ENCODE results near the gene MORC1.

MORC1 gene

DNA sequence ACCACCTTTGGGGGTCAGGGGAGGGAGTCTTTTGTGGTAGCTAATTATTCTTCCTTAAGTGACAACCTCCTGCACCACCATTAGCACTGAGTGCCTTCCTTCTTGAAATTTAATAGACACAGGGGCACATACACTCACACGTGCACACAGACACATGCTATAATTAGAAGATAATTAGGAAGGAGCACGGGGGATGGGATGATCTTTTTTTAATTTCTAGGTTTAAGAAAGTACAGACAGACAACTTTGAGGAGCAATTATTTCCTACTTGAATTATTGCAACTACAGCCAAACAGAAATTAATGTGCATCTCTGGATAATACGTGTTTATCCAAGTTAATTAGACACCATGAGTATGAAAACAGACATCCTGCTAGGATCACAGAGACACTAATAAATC, 119.5 kb downstream of the MORC1 start:
- peak overlapping the region in 1 of 3 experiments; percentile 19 for H3K27ac Mint-ChIP-seq

DNA sequence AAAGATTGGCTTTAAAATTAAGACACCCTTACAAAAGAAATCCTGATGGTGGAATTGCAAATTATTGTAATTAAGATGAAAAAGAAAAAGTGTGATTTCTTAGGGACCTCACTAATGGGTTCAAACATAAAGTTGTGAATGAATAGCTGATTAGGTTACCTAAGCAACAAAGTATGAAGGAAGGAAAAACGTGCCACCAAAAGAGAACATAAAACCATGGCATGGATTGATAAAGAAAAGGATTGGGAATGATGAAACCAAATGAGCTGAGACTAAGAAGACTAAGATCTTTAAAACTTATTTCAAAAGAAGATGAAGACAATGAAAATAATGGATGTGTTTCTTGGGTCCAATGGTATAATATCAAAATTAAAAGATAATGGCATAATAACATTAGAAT, 132.1 kb downstream of the MORC1 start:
- H3K36me3 Mint-ChIP-seq (ENCODE audit: low read depth), result no peaks in the 10 kb centered on the region
- H3K27me3 Mint-ChIP-seq (ENCODE audit: low read depth), result no peaks in the 10 kb centered on the region
- H3K4me3 Mint-ChIP-seq, result no peak overlapping the region
- peaks cover 4% of the 10 kb centered on the region for H3K9me3 Mint-ChIP-seq
- H3K4me1 Mint-ChIP-seq, result no peaks in the 10 kb centered on the region
- TF ChIP-seq CTCF (IDR thresholded peaks at IDR 0.05; ENCODE audit: unreplicated experiment in 3 of 3), result no peak
- no peak overlapping the region for H3K27ac Mint-ChIP-seq

More for the DNA sequence above, 119.5 kb downstream of the MORC1 start:
- Mint-ChIP-seq H3K27me3 (ENCODE audit: low read depth) (no peaks in the 10 kb centered on the region), H3K4me1 (no peaks in the 10 kb centered on the region), H3K4me3 (no peak overlapping the region), H3K9me3 (no peaks in the 10 kb centered on the region), H3K36me3 (ENCODE audit: low read depth) (no peaks in the 10 kb centered on the region)
- TF ChIP-seq CTCF (IDR thresholded peaks at IDR 0.05; ENCODE audit: unreplicated experiment in 3 of 3), result no peak

GRCh38 chr3:108983051-108983450, 134.9 kb downstream of the MORC1 start:
- H3K4me3 Mint-ChIP-seq, result no peak overlapping the region
- no peak for TF ChIP-seq CTCF (IDR thresholded peaks at IDR 0.05; ENCODE audit: unreplicated experiment in 3 of 3)
- H3K27me3 Mint-ChIP-seq (ENCODE audit: low read depth), result no peaks in the 10 kb centered on the region
- H3K36me3 Mint-ChIP-seq (ENCODE audit: low read depth), result no peaks in the 10 kb centered on the region
- H3K9me3 Mint-ChIP-seq, result no peaks in the 10 kb centered on the region
- H3K27ac Mint-ChIP-seq, result no peak overlapping the region
- H3K4me1 Mint-ChIP-seq, result no peaks in the 10 kb centered on the region

GRCh38 chr3:108976058-108976457, 141.9 kb downstream of the MORC1 start:
- no peak overlapping the region for H3K27ac Mint-ChIP-seq
- H3K27me3 Mint-ChIP-seq (ENCODE audit: low read depth), result no peaks in the 10 kb centered on the region
- no peak overlapping the region for H3K4me3 Mint-ChIP-seq
- TF ChIP-seq CTCF (IDR thresholded peaks at IDR 0.05; ENCODE audit: unreplicated experiment in 3 of 3), result no peak
- H3K9me3 Mint-ChIP-seq, result no peaks in the 10 kb centered on the region
- no peaks in the 10 kb centered on the region for H3K36me3 Mint-ChIP-seq (ENCODE audit: low read depth)
- no peaks in the 10 kb centered on the region for H3K4me1 Mint-ChIP-seq

DNA sequence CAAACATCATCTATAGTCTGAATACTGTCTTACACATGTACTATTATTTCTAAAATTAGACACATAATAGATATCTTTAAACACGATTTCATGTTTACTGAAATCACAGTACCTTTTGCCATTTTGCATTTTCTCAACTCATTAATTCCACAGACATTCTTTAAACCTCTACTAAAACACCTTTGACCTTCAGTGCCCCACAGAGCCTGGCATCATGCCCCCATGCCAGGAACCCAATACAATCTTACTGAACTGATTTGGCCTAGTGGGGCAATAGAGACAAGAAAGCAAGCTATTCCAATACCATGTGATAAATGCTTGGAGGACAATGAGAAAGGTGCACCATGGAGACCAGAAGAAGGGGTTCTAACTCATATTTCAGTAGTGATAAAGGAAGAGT, 144.9 kb downstream of the MORC1 start:
- H3K4me1 Mint-ChIP-seq, result peaks cover 3% of the 10 kb centered on the region
- no peaks in the 10 kb centered on the region for H3K27me3 Mint-ChIP-seq (ENCODE audit: low read depth)
- H3K27ac Mint-ChIP-seq, result no peak overlapping the region
- no peak for TF ChIP-seq CTCF (IDR thresholded peaks at IDR 0.05; ENCODE audit: unreplicated experiment in 3 of 3)
- H3K4me3 Mint-ChIP-seq, result no peak overlapping the region
- no peaks in the 10 kb centered on the region for H3K36me3 Mint-ChIP-seq (ENCODE audit: low read depth)
- no peaks in the 10 kb centered on the region for H3K9me3 Mint-ChIP-seq

DNA sequence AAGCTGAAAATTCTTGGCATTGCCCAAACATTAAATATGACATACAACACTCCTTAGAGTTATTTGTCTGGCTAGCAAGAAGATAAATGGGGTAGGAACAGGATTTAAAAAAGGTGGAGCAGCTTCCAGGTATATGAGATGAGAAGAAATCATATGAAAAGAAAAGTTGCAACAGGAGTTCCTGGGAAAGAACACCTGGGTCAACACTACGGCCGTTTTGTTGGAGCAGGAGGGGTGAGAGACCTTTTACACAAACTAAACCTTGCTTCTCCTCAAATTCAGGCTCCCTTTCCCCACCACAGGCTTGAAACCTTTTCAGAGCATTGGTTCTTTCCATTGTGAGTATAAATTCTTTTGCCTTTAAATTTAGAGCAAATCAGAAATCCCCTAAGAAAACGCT, 145.5 kb downstream of the MORC1 start:
- Mint-ChIP-seq H3K9me3 (no peaks in the 10 kb centered on the region), H3K4me1 (peaks cover 3% of the 10 kb centered on the region), H3K4me3 (no peak overlapping the region), H3K27ac (no peak overlapping the region), H3K27me3 (ENCODE audit: low read depth) (no peaks in the 10 kb centered on the region), H3K36me3 (ENCODE audit: low read depth) (no peaks in the 10 kb centered on the region)
- no peak for TF ChIP-seq CTCF (IDR thresholded peaks at IDR 0.05; ENCODE audit: unreplicated experiment in 3 of 3)
